NT2/D1 (cell line): ENCODE measurements around the gene ABCB8.

Experiments used
- SUZ12 ChIP-seq: IDR thresholded peaks from 2 replicates; pipeline ENCODE4 v1.6.1; 2011; ENCODE audit not compliant: insufficient read length, insufficient read depth; ENCODE audit errors: extremely low read depth
- YY1 ChIP-seq: IDR thresholded peaks from 2 replicates; pipeline ENCODE4 v1.6.1; 2011; ENCODE audit not compliant: insufficient read length, insufficient read depth
- ZNF274 ChIP-seq: IDR thresholded peaks from 2 replicates; pipeline ENCODE4 v1.6.1; 2011; ENCODE audit warnings: mild to moderate bottlenecking, low read depth, low read length

GRCh38 chr7:151078233-151079040 lies 50.2 kb downstream of the ABCB8 start:
- TF ChIP-seq ZNF274 = no peak
- no peak for TF ChIP-seq SUZ12
- TF ChIP-seq YY1 = no peak
